GM18499 (cell line): Measurements from ENCODE around the gene MOGAT1.
A peak's percentile ranks its signal among the peaks of the same experiment; 100 is the strongest.
"Not testable (repeated sequence)": the region's sequence is repeated elsewhere in the genome, so short reads cannot be mapped to it uniquely, and the experiment has no call there.

Experiments
- ATAC-seq: cut with Tn5 transposase; IDR thresholded peaks from one replicate; pipeline ENCODE4 v1.9.1; 2021; ENCODE audit warnings: moderate number of reproducible peaks; ENCODE audit not compliant: insufficient read depth, unreplicated experiment

The MOGAT1 gene

DNA sequence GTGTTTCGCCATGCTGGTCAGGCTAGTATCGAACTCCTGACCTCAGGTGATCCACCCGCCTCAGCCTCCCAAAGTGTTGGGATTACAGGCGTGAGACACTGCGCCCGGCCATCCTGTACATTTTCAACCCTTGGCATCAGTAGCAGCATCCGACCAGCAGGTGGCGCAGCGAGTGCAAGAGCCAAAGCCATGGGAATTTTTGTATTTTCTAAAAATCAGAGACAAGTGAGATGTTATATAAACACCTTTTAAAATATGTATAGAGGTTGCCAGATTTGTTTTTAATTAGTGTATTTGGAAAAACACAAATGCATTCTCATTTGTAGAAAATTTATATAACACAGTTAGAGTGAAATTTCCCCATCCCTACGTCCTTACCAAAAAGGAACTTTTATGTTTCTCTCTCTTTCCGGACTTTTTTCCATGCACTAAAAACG is 36.8 kb downstream of the MOGAT1 start:
- no peak for ATAC-seq

DNA sequence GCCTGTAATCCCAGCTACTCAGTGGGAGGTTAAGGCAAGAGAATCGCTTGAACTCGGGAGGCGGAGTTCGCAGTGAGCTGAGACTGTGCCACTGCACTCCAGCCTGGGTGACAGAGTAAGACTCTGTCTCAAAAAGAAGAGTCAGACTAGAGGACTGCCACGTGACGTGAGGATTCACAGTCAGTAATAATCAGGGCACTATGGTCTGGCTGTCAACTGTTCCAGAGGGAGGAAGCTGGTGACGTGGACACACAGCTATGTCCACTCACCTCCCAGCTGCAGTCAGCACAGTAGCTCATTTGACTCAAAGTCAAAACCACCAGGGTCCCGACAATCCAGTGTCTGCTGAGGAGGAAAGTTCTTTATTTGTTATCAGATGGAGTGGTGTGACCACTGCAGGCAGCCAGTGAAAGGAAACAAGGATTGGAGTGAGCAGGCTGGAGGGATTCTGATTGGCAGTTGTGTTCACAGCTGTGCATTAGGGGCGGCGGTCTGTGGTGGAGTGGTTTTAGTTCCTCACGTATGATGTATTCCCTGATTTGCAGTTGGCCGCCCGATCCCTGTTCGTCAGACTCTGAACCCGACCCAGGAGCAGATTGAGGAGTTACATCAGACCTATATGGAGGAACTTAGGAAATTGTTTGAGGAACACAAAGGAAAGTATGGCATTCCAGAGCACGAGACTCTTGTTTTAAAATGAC is 37.9 kb downstream of the MOGAT1 start:
- ATAC-seq, result no peak

DNA sequence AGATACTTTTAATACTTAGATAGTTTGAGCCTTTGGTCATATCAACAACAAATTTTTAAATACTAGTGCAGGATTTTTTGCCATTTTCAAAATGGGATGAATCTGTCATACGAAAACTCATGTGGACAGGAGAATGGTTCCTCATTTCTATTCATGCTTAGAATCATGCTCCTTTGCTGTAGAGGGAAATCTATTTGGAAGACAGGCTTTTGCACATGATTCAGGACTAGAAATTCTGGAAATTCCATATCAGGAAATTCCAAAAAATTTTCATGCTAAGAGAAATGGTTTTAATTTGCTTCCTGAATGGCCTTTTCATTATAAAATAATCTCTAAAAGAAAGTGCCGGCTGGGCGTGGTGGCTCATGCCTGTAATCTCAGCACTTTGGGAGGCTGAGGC is 39.3 kb downstream of the MOGAT1 start:
- no peak for ATAC-seq

DNA sequence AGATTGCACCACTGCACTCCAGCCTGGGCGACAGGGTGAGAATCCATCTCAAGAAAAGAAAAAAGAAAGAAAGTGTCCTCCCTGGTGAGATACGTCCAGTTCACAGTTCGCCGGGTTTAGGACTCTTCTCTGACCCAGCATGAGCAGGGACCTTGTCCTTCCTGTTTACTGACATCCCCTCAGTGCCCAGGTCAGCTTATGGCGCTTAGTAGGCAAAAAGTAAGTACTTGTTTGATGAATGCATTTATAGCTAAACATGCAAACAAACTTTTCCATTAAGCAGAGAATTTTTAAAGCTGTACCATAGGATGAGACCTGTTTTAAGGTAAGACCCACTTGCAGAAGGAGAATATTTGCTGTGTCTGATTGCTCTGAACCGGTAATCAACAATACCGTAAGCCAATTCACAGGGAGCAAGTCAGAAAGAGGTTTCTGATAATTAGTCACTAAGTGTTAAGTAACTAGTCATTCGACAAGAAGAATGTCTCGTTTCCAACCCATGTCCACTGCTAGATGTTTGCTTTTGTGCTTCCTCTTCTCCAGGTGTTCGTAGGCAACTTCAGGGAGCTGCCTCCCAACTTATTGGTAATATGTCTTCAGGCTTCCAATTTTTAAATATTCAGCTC is 40.0 kb downstream of the MOGAT1 start:
- no peak for ATAC-seq

DNA sequence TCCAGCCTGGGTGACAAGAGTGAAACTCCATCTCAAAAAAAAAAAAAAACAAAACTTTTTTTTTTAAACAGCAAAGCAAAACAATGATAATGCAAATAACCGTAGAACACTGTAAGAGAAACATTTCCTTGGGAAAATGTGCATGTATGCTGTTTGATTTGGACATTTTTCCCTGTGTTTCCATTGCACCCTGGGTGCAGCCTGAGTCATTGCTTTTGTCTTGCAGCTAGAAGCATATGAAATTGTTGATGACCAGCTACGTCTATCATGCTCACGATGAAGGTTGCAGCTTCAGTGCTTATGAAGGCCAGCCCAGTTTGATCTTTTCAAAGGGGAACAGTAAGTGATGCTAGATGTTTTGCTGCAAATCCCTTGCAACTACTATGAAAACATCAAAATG is 41.5 kb downstream of the MOGAT1 start:
- no peak for ATAC-seq

DNA sequence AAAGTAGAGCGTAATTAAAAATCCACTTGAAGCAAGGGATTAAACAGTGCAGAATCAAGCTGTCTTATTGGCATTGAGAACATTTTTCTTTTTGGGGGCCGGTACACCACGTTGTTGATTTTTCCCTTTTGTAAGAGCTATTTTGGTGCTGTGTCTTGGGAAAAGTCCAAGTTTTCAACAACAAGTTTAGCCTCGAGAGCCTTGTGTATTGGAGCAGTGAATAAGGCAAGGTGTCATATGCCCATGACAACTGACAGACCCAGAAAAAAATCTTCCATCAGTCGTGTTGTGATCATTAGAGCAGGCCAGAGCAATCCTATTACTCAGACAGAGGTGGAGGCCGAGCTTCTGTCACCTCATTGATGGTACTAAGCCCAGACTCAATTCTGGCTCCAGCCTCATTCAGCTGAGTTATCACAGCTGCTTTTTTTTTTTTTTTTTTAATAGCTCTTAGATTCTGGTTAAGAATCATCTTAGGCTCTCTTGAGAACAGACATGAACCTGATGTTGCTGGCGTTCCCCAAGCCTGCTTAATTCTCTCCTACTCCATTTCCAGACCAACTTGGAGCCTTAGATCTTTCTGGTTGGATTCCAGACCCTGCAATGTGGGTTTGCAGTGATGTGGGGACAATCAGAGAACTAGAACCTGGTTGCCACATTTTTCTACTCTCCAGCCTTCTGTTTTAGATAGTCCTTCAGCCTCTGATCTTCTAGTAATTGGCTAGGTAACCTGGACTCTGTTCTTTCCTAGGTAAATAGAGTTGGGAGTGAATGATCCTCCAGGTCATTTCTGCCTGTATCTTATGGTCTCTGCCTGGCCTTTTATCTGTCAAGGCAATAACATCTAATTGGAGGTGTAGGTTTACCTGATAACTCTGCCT is 43.1 kb downstream of the MOGAT1 start:
- ATAC-seq, result no peak

DNA sequence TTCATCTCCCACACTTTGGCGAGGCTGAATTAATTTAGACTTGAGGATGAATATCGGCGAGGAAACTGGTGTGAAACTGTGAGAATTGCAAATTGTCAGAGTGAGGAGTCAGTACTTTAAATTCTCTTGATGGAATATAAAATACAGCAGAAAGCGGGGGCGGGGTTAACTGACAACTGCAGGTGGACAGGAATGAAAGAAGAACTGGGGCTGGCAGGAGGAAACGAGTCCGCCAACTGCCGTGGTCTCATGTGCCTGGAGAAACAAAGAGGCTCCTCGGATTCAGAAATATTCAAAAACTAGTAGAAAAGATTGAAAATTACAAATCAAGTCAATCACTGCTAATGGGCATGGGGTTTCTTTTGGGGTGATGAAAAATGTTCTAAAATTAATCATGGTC is 44.3 kb downstream of the MOGAT1 start:
- no peak for ATAC-seq

DNA sequence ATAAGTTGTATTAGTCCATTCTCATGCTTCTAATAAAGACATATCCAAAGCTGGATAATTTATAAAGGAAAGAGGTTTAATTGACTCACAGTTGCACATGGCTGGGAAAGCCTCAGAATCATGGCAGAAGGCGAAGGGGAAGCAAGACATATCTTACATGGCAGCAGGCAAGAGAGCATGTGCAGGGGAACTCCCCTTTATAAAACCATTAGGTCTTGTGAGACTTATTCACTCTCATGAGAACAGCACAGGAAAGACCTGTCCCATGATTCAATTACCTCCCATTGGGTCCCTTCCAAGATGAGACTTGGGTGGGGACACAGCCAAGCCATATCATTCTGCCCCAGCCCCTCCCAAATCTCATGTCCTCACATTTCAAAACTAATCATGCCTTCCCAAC is 48.3 kb downstream of the MOGAT1 start:
- not testable (repeated sequence) for ATAC-seq

DNA sequence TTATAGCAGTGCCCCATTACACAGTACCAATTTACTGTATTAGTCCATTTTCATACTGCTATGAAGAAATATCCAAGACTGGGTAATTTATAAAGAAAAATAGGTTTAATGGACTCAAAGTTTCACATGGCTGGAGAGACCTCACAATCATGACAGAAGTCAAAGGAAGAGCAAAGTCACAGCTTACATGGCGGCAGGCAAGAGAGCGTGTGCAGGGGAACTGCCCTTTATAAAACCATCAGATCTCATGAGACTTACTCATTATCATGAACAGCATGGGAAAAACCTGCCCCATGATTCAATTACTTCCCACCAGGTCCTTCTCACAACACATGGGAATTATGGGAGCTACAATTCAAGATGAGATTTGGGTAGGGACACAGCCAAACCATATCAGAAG is 50.1 kb downstream of the MOGAT1 start:
- ATAC-seq, result not testable (repeated sequence)

DNA sequence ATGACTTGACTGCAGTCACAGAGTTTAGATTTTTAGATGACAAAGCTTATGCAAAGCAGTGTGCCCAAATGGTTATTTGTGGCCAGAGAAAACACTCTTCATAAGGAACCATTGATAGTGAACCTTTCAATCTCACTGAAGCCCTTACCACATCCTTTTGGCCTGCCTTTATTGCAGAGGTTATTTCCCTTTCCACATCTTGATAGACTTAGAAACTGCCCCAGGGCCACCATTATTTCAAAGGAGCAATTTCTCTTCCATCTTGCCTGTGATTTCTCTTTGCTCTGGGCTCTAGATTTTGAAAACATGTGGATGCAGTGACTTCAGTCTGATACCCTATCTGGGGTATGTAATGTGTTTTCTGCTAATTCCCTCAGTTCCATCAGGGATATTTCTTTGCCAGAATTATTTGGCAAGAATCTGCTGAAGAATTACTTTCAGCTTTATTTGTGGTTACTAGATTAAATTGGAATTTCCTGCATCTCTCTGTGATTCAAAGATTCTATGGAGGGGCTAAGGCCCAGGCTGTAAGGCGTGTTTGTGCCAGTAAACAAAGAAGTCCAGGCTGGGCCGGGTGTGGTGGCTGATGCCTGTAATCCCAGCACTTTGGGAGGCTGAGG is 51.0 kb downstream of the MOGAT1 start:
- ATAC-seq, result peak; percentile 98

DNA sequence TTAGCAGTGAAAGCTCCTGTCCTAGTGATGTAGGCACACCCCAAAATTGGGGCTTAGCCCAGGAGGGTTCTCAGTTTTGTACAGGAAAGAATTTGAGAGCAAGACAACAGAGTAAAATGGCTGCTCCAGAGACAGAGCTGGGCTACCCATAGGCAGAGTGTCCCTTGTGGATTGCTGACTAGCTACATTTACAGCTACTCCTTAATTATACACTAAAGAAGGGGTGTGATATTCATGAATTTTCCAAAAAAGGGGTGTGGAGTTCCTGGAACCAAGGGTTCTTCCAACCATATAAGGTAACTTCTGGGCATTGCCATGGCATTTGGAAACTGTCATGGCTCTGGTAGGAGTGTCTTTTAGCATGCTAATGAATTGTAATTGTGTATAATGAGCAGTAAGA is 52.8 kb downstream of the MOGAT1 start:
- ATAC-seq, result no peak

DNA sequence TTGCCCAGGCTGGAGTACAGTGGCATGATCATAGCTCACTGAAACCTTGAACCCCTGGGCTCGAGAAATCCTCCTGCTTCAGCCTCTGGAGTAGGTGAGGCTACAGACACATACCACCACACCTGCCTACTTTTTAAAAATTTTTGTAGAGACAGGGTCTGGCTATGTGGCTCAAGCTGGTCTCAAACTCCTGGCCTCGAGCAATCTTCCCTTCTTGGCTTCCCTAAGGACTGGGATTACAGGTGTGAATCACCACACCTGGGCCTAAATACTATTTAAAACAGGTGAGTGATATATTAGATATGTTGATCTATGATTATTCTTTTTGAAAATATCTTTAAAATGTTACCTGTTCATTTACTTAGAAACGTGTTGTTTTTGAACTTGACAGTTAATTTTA is 57.2 kb downstream of the MOGAT1 start:
- ATAC-seq, result no peak

DNA sequence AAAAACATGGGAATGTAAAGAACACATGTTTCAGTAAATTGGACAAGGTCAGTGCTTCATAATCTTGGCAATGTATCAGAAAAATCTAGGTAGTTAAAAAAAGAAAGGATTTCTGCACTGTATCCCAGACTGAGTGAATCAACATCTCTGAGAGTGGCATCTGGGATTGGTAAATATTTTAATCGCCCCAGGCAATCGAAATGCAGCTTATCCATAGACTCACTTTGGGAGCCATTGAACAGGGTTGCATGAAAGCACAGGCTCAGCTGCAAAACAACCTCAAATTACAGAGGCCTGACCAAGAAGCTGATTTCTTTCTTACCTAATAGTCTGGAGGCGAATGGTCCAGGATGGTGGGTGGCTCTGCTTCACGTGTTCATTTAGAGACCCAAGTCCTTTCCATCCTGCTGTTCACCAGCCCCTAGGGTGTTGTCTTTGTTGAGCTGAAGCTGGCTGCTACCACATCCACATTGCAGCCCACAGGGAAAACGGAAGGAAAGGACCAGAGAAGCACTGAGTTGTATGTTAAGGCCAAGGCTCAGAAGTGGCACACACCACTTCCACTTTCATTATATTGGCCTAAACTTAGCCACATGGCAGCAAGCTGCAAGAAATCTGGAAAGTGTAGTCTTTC is 59.0 kb downstream of the MOGAT1 start:
- no peak for ATAC-seq

DNA sequence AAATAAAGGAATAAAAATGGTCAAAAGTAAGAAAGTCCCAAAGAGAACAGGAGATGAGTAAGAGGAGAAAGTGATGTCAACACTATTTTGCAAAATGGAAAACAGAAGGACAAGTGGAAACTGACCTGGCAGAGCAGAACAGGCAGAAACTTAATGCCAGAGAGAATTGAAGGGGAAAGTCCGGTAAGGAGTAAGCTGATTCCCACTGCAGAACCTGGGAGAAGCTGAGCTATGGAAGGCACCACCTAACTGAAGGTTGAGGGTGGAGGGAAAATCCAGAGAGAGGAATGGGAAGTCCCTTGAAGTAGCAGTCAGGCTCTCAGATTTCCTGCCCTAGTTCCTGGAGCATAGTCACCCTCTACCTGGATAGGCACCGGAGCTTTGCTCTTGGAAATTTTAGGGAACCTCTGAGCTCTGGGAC is 59.8 kb downstream of the MOGAT1 start:
- ATAC-seq, result no peak

DNA sequence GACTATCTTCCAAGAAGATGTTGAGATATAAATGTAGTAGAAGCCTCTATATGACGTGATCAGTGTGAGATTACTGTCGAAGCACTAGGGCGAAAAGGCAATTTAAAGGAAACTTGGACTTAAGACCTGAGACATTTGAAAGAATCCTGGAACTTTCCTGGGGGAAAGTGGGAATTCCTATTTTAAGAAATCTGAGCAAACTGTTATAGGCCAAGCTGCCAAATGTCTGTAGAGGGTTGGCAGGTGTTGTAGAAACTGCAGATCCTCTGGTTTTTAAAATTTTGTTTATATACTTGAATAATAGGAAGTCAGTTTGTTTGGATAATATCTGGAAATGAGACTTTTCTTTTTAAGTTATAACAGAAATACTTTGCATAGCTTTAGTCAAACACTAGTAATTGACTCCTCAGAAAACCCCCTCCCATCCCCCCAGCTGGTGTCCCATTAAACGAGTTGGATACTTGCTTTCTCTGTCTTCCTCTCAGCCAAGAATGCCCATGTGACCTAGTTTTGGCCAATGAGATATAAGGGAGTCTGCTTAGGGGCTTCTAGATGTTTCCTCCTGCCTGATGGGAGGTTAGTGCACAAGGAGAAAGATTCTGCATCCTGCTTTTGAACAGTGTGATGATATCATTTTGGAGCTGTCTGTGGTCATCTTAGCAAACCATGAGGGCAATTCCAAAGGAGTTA is 61.2 kb downstream of the MOGAT1 start:
- no peak for ATAC-seq

DNA sequence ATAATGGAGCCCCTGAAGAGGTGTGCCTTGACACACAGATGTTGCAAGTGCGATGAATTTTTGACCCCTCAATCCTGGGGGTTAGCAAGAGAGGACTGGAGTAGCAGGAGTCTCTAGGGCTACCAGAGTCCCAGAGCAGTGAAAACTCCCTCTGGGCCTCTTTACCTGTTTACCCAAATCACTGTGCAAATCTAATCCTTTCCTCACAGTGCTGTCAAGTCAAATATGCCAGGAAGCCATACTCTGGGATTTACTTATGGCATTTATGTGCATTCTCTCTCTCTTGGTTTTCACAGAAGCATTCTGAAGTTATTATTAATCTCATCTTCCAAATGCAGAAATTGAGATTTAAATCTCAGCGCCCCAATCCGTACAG is 62.0 kb downstream of the MOGAT1 start:
- ATAC-seq, result no peak

DNA sequence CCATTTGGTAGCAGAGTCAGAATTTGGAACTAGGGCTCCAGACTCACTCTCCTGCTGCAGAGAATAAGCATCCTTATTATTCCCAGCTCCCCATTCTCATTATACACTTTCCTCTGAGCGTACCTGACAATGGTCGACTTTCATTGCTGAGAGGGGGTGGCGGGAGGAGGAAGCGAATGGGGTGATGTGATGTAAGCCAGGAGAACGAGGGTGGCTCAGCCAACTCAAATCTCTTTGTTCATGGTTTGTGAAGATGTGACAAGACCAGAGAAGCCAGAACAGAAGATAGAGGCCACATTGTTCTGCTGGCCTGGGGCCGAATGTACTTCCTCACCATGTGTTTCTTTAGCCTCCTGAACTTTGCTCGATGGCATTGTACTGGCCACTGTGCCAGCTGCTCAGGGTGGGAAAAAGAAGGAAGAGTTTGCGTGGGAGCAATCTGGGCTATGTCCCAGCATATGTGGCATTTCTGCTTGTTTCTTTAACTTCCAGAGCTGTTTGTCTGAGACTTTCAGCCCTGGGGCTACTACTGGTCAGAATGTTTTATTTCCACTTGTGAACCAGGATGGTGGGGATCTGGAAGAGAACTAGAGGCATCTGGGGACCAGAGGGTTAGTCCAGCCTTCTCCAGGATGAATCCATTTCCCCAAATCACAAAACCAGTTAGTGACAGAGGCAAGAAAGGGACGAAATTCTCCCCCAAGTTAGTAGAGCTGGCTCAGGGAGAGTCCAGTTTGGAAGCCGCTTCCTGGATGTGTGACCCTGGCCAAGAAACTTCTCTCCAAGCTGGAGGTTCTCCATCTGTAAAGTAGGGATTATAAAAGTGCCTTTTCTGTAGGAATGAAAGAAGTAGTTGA is 62.6 kb downstream of the MOGAT1 start:
- ATAC-seq, result no peak

DNA sequence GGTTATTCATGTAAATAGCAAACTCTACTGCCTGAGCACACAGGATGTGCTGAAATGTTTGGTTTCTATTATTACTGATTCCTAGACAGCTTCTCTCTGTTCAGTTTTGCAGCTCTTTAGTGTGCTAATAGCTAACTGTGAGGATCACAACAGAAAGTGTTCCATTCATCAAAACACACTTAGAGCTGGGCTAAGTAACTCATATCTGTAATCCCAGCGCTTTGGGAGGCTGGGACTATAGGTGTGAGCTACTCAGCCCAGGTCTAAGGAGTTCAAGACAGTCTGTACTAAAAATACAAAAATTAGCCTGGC is 63.2 kb downstream of the MOGAT1 start:
- peak; percentile 79 for ATAC-seq

DNA sequence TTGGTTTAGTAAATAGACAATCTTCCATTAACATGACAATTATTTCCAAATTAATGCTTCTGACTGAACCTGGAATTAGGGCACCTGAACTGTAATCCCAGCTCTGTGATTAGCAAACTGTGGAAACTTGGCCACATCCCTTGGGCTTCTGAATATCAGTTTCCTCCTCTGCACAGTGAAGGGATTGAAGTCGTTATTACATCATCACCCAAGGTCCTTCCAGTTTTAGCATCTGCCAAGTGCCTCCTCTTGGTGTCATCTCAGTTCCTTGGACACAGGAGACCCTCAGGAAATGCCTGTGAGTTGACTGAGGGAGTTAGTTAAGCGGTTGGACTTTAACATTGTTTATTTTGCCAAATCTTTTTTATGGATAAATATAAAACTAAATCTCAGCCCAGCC is 64.8 kb downstream of the MOGAT1 start:
- ATAC-seq, result no peak
